ENCODE results near the gene PANK4. TPM values are rescaled to one million over a fixed set of nuclear protein-coding genes. Genes with fewer than 3 reads are reported as not detected.

PANK4 gene
- total and polyA plus RNA-seq, 10 of the 15 experiments (the other 5 are each of a cell fraction or from before 2014, with no cell fraction given): 0.35 to 38.0 (median 18.6) TPM

- no peak for TF ChIP-seq CHD1 (IDR thresholded peaks at IDR 0.05; ENCODE audit: low read depth, low read length)
- no peak for TF ChIP-seq SUZ12 (IDR thresholded peaks at IDR 0.05; ENCODE audit: unreplicated experiment)
- TF ChIP-seq SMC3 (IDR thresholded peaks at IDR 0.05; ENCODE audit: borderline replicate concordance, low read length): no peak
- no peak for TF ChIP-seq LARP7 (IDR thresholded peaks at IDR 0.05)
- no peak for TF ChIP-seq PAX8 (IDR thresholded peaks at IDR 0.05)
These were observed 40.4 kb downstream of the PANK4 start (continued) for GRCh38 chr1:2486041-2486440.

GRCh38 chr1:2483970-2484369 lies 42.4 kb downstream of the PANK4 start:
- ATAC-seq (no peak), DNase-seq (ENCODE audit: low read depth, low spot score) (no peak), FAIRE-seq (no peak)
- H3K27me3 ChIP-seq (replicated peaks in 1 of 2; ENCODE audit: control insufficient read depth in 2 of 2, insufficient read depth in 2 of 2, low read length in 1 of 2): no peaks in the 10 kb centered on the region
- no peak overlapping the region for H3K27ac ChIP-seq (ENCODE audit: control insufficient read depth, insufficient read depth)
- no peaks in the 10 kb centered on the region for H3K36me3 ChIP-seq (ENCODE audit: control insufficient read depth in 2 of 2, insufficient read depth in 2 of 2, low read length in 1 of 2)
- H3K9me3 ChIP-seq (replicated peaks; ENCODE audit: control insufficient read depth, insufficient read depth, low read length): peaks cover 3% of the 10 kb centered on the region; the same call in 1 of the 3 replicates
- 44% methylated on average over 15 of the region's 16 CpGs for WGBS (ENCODE audit: insufficient coverage, insufficient replicate concordance, low lambda C conversion rate, missing lambda C conversion rate)
- H2AFZ ChIP-seq (ENCODE audit: control insufficient read depth, low read depth, low read length): no peak overlapping the region
- SMC1A ChIA-PET (ENCODE audit: uncharacterized antibody, unreplicated experiment): no interaction called here
- no peaks in the 10 kb centered on the region for H4K20me1 ChIP-seq (ENCODE audit: control insufficient read depth, insufficient read depth)
- POLR2A ChIA-PET: no interaction called here
- RAD21 ChIA-PET (ENCODE audit: unreplicated experiment): no interaction called here
- CTCF ChIA-PET: no interaction called here
- in situ Hi-C loops (cut with MboI): no loop called here
- no peak overlapping the region for H3K4me3 ChIP-seq
- no peaks in the 10 kb centered on the region for H3K4me1 ChIP-seq (ENCODE audit: control insufficient read depth, insufficient read depth, low read length)
- H3K9ac ChIP-seq (ENCODE audit: control insufficient read depth, insufficient read depth, low read length): no peak overlapping the region
- H3K4me2 ChIP-seq (ENCODE audit: control insufficient read depth, insufficient read depth): no peak overlapping the region
- intact Hi-C loops (cut with micrococcal nuclease; ENCODE audit: unreplicated experiment): no loop called here
- no peaks in the 10 kb centered on the region for H3K79me2 ChIP-seq (ENCODE audit: control insufficient read depth, insufficient read depth, low read length)
- BruUV-seq (replicated peaks): no TSS peak
- TF ChIP-seq ZNF207 (IDR thresholded peaks at IDR 0.05; ENCODE audit: borderline replicate concordance) (no peak), ZNF217 (IDR thresholded peaks at IDR 0.05) (no peak), EZH2 (IDR thresholded peaks at IDR 0.05; ENCODE audit: borderline replicate concordance, control insufficient read depth, low read depth, low read length) (no peak), ZBED1 (IDR thresholded peaks at IDR 0.05; ENCODE audit: borderline replicate concordance) (no peak), POLR2AphosphoS2 (IDR thresholded peaks at IDR 0.05; ENCODE audit: low read depth, low read length) (no peak), SUPT20H (IDR thresholded peaks at IDR 0.05; ENCODE audit: borderline replicate concordance, control insufficient read depth, low read depth, low read length) (no peak), MLLT1 (IDR thresholded peaks at IDR 0.05) (no peak), BHLHE40 (IDR thresholded peaks at IDR 0.05; ENCODE audit: borderline replicate concordance in 1 of 2, low read depth in 2 of 2, low read length in 1 of 2) (no peak), POLR2AphosphoS5 (IDR thresholded peaks at IDR 0.05; ENCODE audit: low read length) (no peak), IKZF2 (IDR thresholded peaks at IDR 0.05) (no peak), CREB1 (IDR thresholded peaks at IDR 0.05; ENCODE audit: low read depth) (no peak), RFX5 (IDR thresholded peaks at IDR 0.05; ENCODE audit: low read depth, low read length) (no peak), E2F4 (IDR thresholded peaks at IDR 0.05; ENCODE audit: low read depth, low read length) (no peak), MYC (IDR thresholded peaks at IDR 0.05; ENCODE audit: insufficient read depth, insufficient read length, insufficient replicate concordance, low read length, severe bottlenecking) (no peak)
- TF ChIP-seq, protein P1, sequence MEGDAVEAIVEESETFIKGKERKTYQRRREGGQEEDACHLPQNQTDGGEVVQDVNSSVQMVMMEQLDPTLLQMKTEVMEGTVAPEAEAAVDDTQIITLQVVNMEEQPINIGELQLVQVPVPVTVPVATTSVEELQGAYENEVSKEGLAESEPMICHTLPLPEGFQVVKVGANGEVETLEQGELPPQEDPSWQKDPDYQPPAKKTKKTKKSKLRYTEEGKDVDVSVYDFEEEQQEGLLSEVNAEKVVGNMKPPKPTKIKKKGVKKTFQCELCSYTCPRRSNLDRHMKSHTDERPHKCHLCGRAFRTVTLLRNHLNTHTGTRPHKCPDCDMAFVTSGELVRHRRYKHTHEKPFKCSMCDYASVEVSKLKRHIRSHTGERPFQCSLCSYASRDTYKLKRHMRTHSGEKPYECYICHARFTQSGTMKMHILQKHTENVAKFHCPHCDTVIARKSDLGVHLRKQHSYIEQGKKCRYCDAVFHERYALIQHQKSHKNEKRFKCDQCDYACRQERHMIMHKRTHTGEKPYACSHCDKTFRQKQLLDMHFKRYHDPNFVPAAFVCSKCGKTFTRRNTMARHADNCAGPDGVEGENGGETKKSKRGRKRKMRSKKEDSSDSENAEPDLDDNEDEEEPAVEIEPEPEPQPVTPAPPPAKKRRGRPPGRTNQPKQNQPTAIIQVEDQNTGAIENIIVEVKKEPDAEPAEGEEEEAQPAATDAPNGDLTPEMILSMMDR (IDR thresholded peaks at IDR 0.05 in 2 of 3, conservative IDR thresholded peaks at IDR 0.05 in 1 of 3; ENCODE audit: control insufficient read depth in 2 of 3, extremely low read depth in 1 of 3, insufficient read depth in 1 of 3, low read depth in 3 of 3, low read length in 3 of 3): no peak

All from GM12878 (cell line).